ENCODE measurements around the gene GIGYF2. TPM values are rescaled to one million over a fixed set of nuclear protein-coding genes. Genes with fewer than 3 reads are reported as not detected.

The GIGYF2 gene
- total RNA-seq, 4 donors from 2014 or later, result 69.0 to 208 (median 80.4) TPM

DNA sequence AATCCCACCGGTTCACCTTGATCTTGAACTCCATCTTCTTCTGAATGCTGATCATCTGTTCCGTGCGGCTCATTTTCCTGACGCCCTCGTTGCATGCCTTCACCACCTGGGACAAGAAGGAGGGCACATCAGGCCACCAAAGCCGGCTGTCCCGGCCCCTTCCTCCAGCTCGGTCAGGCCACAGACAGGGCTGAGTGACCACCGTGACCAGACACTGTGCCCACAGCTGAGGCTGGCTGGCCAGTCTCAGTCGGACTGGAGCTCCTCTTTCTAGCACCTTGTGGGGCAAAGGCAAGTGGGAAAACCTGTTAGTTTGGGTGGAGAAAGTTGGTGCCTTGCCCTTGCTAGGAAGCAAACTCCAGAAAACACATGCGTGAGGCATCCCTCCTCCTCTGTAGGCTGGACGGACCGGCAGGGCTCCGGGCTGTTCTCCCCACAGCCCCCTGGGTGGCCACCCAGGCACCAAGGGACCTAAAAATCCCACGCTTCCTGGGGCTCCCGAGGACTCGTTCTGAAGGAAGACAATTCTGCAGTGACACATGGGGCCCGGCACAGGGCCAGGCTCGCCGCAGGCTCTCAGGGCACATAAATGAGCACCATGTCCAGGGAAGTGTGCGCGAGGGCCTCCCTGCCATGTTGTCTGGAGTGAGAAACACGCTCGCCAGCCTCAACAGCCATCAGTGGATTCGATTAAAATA, 188.3 kb downstream of the GIGYF2 start:
- Histone ChIP-seq H3K9me3 (no peaks in the 10 kb centered on the region), H3K36me3 (peaks cover 13% of the 10 kb centered on the region), H3K4me1 (peaks cover 12% of the 10 kb centered on the region), H3K4me3 (no peak overlapping the region), H3K27me3 (no peaks in the 10 kb centered on the region), H3K27ac (no peak overlapping the region)
- TF ChIP-seq POLR2AphosphoS5 (IDR thresholded peaks at IDR 0.05) (no peak), CTCF (IDR thresholded peaks at IDR 0.05) (no peak)
- DNase-seq (ENCODE audit: low spot score in 2 of 2), result no peak
- WGBS, result 80% methylated on average over 15 of the region's 25 CpGs

- TF ChIP-seq POLR2AphosphoS5 (IDR thresholded peaks at IDR 0.05), result no peak
- TF ChIP-seq CTCF (IDR thresholded peaks at IDR 0.05), result no peak
- no peak for TF ChIP-seq EP300 (IDR thresholded peaks at IDR 0.05)
- no peak for TF ChIP-seq POLR2A (IDR thresholded peaks at IDR 0.05)
- DNase-seq (ENCODE audit: low spot score in 2 of 2), result no peak
- WGBS, result 84% methylated on average over 11 of the region's 11 CpGs
Measured at GRCh38 chr2:232886176-232886575, 189.0 kb downstream of the GIGYF2 start.

GRCh38 chr2:232886632-232887031, 189.5 kb downstream of the GIGYF2 start:
- Histone ChIP-seq H3K9me3 (no peaks in the 10 kb centered on the region), H3K27me3 (no peaks in the 10 kb centered on the region), H3K4me3 (no peak overlapping the region), H3K4me1 (peaks cover 23% of the 10 kb centered on the region), H3K27ac (no peak overlapping the region), H3K36me3 (peaks cover 13% of the 10 kb centered on the region)
- 67% methylated on average over 4 of the region's 7 CpGs for WGBS
- TF ChIP-seq CTCF (IDR thresholded peaks at IDR 0.05), result no peak
- no peak for TF ChIP-seq POLR2A (IDR thresholded peaks at IDR 0.05)
- TF ChIP-seq POLR2AphosphoS5 (IDR thresholded peaks at IDR 0.05), result no peak
- TF ChIP-seq EP300 (IDR thresholded peaks at IDR 0.05), result no peak
- peak in 1 of 2 donors; percentile 45 for DNase-seq (ENCODE audit: low spot score in 2 of 2)

More at GRCh38 chr2:232886176-232886575, 189.0 kb downstream of the GIGYF2 start:
- no peak overlapping the region for H3K27ac ChIP-seq
- no peaks in the 10 kb centered on the region for H3K9me3 ChIP-seq
- H3K27me3 ChIP-seq, result no peaks in the 10 kb centered on the region
- H3K36me3 ChIP-seq, result peaks cover 13% of the 10 kb centered on the region
- peaks cover 19% of the 10 kb centered on the region for H3K4me1 ChIP-seq
- no peak overlapping the region for H3K4me3 ChIP-seq

- no peak for TF ChIP-seq CTCF (IDR thresholded peaks at IDR 0.05)
- no peak for TF ChIP-seq EP300 (IDR thresholded peaks at IDR 0.05)
- no peak for TF ChIP-seq POLR2A (IDR thresholded peaks at IDR 0.05)
- TF ChIP-seq POLR2AphosphoS5 (IDR thresholded peaks at IDR 0.05), result no peak
- Histone ChIP-seq H3K27me3 (no peaks in the 10 kb centered on the region), H3K36me3 (peaks cover 12% of the 10 kb centered on the region), H3K4me1 (peaks cover 27% of the 10 kb centered on the region), H3K27ac (no peak overlapping the region), H3K9me3 (no peaks in the 10 kb centered on the region), H3K4me3 (no peak overlapping the region)
- 87% methylated on average over 11 of the region's 15 CpGs for WGBS
- peak; percentile 40 to 59 for DNase-seq (ENCODE audit: low spot score in 2 of 2)
Measured at GRCh38 chr2:232887171-232887850, 190.2 kb downstream of the GIGYF2 start.

DNA sequence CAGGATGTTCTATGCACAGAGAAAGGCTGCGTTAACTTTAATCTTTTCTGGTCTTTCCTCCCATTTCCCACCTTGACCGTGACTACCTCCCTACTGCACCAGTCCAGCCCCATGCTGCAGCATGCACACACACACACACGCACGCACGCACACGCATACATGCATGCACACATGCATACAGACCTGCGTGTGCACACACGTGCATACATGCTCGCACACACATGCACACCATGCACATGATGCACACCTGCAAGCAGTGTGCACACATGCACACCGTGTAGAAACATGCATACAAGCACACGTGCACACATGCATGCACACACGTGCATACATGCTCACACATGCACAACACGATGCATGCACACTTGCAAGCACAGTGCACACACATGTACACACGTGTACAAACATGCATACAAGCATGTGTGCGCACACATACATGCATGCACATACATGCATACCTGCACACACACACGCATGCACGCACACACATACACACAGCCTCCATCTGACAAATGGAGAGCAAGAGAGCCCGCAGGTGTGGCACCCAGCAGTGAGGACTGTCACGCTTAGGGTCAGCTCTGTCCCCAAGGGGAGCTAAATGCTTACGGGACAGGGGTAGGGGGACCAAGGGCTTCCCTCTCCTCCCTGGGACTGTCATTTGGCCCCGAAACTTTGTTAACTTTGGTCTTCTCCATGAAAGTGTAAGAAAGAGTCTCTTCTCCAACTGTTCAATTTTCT, 191.1 kb downstream of the GIGYF2 start:
- no peak for TF ChIP-seq CTCF (IDR thresholded peaks at IDR 0.05)
- no peak for TF ChIP-seq EP300 (IDR thresholded peaks at IDR 0.05)
- TF ChIP-seq POLR2A (IDR thresholded peaks at IDR 0.05), result no peak
- TF ChIP-seq POLR2AphosphoS5 (IDR thresholded peaks at IDR 0.05), result no peak
- WGBS, result 91% methylated on average over 16 of the region's 21 CpGs
- peak; percentile 31 to 33 for DNase-seq (ENCODE audit: low spot score in 2 of 2)

More for the DNA sequence above, 191.1 kb downstream of the GIGYF2 start:
- Histone ChIP-seq H3K27me3 (no peaks in the 10 kb centered on the region), H3K27ac (no peak overlapping the region), H3K4me3 (no peak overlapping the region), H3K4me1 (peaks cover 27% of the 10 kb centered on the region), H3K36me3 (peaks cover 7% of the 10 kb centered on the region), H3K9me3 (no peaks in the 10 kb centered on the region)
